ENCODE data around the gene AUTS2.

- no peak for TF ChIP-seq CTCF (IDR thresholded peaks at IDR 0.05; ENCODE audit: low read length)
- no peak for TF ChIP-seq EZH2 (IDR thresholded peaks at IDR 0.05; ENCODE audit: borderline replicate concordance, low read length)
These were observed 942.4 kb downstream of the AUTS2 start for GRCh38 chr7:70540641-70541040.

Data from OCI-LY1 (cell line).